ENCODE measurements around the gene TECR.
"Not testable (repeated sequence)": the region's sequence is repeated elsewhere in the genome, so short reads cannot be mapped to it uniquely, and the experiment has no call there.

DNA sequence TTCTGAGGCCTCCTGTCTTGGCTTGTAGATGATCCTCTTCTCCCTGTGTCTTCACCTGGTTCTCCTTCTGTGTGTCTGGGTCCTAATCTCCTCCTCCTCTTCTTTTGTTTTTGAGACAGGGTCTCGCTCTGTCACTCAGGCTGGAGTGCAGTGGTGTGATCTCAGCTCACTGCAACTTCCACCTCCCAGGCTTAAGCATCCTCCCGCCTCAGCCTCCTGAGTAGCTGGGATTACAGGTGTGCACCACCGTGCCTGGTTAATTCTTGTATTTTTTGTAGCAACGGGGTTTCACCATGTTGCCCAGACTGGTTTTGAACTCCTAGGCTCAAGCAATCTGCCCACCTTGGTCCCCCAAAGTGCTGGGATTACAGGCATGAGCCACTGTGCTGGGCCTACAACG lies 82.8 kb downstream of the TECR start:
- TF ChIP-seq, protein P1, sequence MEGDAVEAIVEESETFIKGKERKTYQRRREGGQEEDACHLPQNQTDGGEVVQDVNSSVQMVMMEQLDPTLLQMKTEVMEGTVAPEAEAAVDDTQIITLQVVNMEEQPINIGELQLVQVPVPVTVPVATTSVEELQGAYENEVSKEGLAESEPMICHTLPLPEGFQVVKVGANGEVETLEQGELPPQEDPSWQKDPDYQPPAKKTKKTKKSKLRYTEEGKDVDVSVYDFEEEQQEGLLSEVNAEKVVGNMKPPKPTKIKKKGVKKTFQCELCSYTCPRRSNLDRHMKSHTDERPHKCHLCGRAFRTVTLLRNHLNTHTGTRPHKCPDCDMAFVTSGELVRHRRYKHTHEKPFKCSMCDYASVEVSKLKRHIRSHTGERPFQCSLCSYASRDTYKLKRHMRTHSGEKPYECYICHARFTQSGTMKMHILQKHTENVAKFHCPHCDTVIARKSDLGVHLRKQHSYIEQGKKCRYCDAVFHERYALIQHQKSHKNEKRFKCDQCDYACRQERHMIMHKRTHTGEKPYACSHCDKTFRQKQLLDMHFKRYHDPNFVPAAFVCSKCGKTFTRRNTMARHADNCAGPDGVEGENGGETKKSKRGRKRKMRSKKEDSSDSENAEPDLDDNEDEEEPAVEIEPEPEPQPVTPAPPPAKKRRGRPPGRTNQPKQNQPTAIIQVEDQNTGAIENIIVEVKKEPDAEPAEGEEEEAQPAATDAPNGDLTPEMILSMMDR (IDR thresholded peaks at IDR 0.05): not testable (repeated sequence)
- not testable (repeated sequence) for TF ChIP-seq POLR2A (IDR thresholded peaks at IDR 0.05)
